Stimulated activated CD4-positive, alpha-beta T cell treated with anti-CD3 and anti-CD28 coated beads, Interleukin-2, amount 100 ng/mL, for 24 hours (primary cell): ENCODE data around the gene PCDH15.
"Not testable (repeated sequence)": the region's sequence is repeated elsewhere in the genome, so short reads cannot be mapped to it uniquely, and the experiment has no call there.

Source experiments
- DNase-seq, 2 donors: peaks; one replicate each; pipeline ENCODE4 v3.0.0-alpha.2; 2020

Gene PCDH15

GRCh38 chr10:54531296-54531695 lies 269.7 kb downstream of the PCDH15 start:
- no peak for DNase-seq

- DNase-seq: no peak
Measured at GRCh38 chr10:54530299-54530698, 270.7 kb downstream of the PCDH15 start.

GRCh38 chr10:54525816-54526215 lies 275.2 kb downstream of the PCDH15 start:
- no peak for DNase-seq

GRCh38 chr10:54515244-54515643 lies 285.8 kb downstream of the PCDH15 start:
- DNase-seq: not testable (repeated sequence)

- no peak for DNase-seq
Measured at GRCh38 chr10:54503863-54504262, 297.2 kb downstream of the PCDH15 start.

GRCh38 chr10:54501929-54502328 lies 299.1 kb downstream of the PCDH15 start:
- DNase-seq: no peak

- no peak for DNase-seq
Measured at GRCh38 chr10:54496852-54497251, 304.2 kb downstream of the PCDH15 start.

GRCh38 chr10:54487743-54488142 lies 313.3 kb downstream of the PCDH15 start:
- DNase-seq: no peak

GRCh38 chr10:54485971-54486370 lies 315.1 kb downstream of the PCDH15 start:
- no peak for DNase-seq

GRCh38 chr10:54484186-54484585 lies 316.8 kb downstream of the PCDH15 start:
- DNase-seq: no peak

GRCh38 chr10:54478601-54479000 lies 322.4 kb downstream of the PCDH15 start:
- DNase-seq: no peak

GRCh38 chr10:54477738-54478137 lies 323.3 kb downstream of the PCDH15 start:
- no peak for DNase-seq

GRCh38 chr10:54470324-54470631 lies 330.8 kb downstream of the PCDH15 start:
- DNase-seq: no peak

GRCh38 chr10:54469587-54470323 lies 331.3 kb downstream of the PCDH15 start:
- no peak for DNase-seq

- no peak for DNase-seq
Measured at GRCh38 chr10:54454271-54454670, 346.8 kb downstream of the PCDH15 start.

GRCh38 chr10:54449056-54449455 lies 352.0 kb downstream of the PCDH15 start:
- no peak for DNase-seq

- no peak for DNase-seq
Measured at GRCh38 chr10:54444170-54444569, 356.9 kb downstream of the PCDH15 start.

- no peak for DNase-seq
Measured at GRCh38 chr10:54441275-54441674, 359.8 kb downstream of the PCDH15 start.

GRCh38 chr10:54434782-54435181 lies 366.2 kb downstream of the PCDH15 start:
- DNase-seq: no peak

GRCh38 chr10:54415483-54415882 lies 385.5 kb downstream of the PCDH15 start:
- no peak for DNase-seq

GRCh38 chr10:54402576-54402975 lies 398.5 kb downstream of the PCDH15 start:
- no peak for DNase-seq

- no peak for DNase-seq
Measured at GRCh38 chr10:54396031-54396430, 405.0 kb downstream of the PCDH15 start.

GRCh38 chr10:54394598-54394997 lies 406.4 kb downstream of the PCDH15 start:
- DNase-seq: not testable (repeated sequence)

- DNase-seq: no peak
Measured at GRCh38 chr10:54372179-54372578, 428.9 kb downstream of the PCDH15 start.

GRCh38 chr10:54368984-54369383 lies 432.0 kb downstream of the PCDH15 start:
- no peak for DNase-seq
